ENCODE results near the gene EPHB1. TPM values are rescaled to one million over a fixed set of nuclear protein-coding genes. Genes with fewer than 3 reads are reported as not detected.

The EPHB1 gene
- total RNA-seq, 1 donor from 2014 or later, result 1.8 TPM

- peaks cover 22% of the 10 kb centered on the region for H3K27me3 Mint-ChIP-seq
- DNase-seq (ENCODE audit: low spot score, unreplicated experiment), result no peak
- H3K4me3 Mint-ChIP-seq (ENCODE audit: low read depth), result no peak overlapping the region
- H3K4me1 Mint-ChIP-seq (ENCODE audit: low read depth), result peaks cover 1% of the 10 kb centered on the region
- TF ChIP-seq, protein P1, sequence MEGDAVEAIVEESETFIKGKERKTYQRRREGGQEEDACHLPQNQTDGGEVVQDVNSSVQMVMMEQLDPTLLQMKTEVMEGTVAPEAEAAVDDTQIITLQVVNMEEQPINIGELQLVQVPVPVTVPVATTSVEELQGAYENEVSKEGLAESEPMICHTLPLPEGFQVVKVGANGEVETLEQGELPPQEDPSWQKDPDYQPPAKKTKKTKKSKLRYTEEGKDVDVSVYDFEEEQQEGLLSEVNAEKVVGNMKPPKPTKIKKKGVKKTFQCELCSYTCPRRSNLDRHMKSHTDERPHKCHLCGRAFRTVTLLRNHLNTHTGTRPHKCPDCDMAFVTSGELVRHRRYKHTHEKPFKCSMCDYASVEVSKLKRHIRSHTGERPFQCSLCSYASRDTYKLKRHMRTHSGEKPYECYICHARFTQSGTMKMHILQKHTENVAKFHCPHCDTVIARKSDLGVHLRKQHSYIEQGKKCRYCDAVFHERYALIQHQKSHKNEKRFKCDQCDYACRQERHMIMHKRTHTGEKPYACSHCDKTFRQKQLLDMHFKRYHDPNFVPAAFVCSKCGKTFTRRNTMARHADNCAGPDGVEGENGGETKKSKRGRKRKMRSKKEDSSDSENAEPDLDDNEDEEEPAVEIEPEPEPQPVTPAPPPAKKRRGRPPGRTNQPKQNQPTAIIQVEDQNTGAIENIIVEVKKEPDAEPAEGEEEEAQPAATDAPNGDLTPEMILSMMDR (IDR thresholded peaks at IDR 0.05; ENCODE audit: unreplicated experiment), result no peak
- H3K27ac Mint-ChIP-seq, result no peak overlapping the region
- no peaks in the 10 kb centered on the region for H3K9me3 Mint-ChIP-seq (ENCODE audit: low read depth)
- H3K36me3 Mint-ChIP-seq (ENCODE audit: insufficient read depth), result no peaks in the 10 kb centered on the region
Measured at GRCh38 chr3:134901461-134901860, 106.4 kb downstream of the EPHB1 start.

GRCh38 chr3:134903837-134904236, 108.8 kb downstream of the EPHB1 start:
- Mint-ChIP-seq H3K27ac (no peak overlapping the region), H3K4me3 (ENCODE audit: low read depth) (no peak overlapping the region), H3K27me3 (peaks cover 22% of the 10 kb centered on the region), H3K9me3 (ENCODE audit: low read depth) (no peaks in the 10 kb centered on the region), H3K36me3 (ENCODE audit: insufficient read depth) (no peaks in the 10 kb centered on the region), H3K4me1 (ENCODE audit: low read depth) (no peaks in the 10 kb centered on the region)
- TF ChIP-seq, protein P1 (IDR thresholded peaks at IDR 0.05; ENCODE audit: unreplicated experiment), result no peak
- DNase-seq (ENCODE audit: low spot score, unreplicated experiment), result no peak

DNA sequence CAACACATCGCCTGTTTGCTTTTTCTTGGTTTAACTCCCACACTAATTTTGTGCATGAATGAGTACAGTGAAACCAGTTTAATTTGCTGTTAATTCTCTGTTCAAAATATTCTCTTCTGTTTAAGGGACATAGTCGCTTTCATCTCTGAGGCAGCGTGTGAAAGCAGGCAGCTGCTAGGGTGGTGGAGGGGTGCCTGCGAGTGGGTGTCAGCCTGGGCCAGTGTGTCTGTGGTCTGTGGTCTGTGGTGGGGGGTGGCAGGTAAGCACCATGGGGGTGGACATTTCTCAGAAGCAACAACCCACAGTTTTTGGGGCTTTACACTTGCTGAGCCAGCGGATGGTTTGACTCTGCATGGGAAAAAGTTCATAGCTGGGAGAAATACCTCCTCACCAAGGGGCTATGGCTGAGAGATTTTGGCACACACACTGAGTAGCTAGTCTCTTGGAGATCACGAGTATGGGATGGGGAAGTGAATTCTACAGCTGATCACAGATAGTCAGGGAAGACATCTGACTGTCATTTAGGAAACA, 109.2 kb downstream of the EPHB1 start:
- Mint-ChIP-seq H3K36me3 (ENCODE audit: insufficient read depth) (no peaks in the 10 kb centered on the region), H3K4me3 (ENCODE audit: low read depth) (no peak overlapping the region), H3K9me3 (ENCODE audit: low read depth) (no peaks in the 10 kb centered on the region), H3K27ac (no peak overlapping the region), H3K27me3 (peaks cover 18% of the 10 kb centered on the region), H3K4me1 (ENCODE audit: low read depth) (no peaks in the 10 kb centered on the region)
- TF ChIP-seq, protein P1 (IDR thresholded peaks at IDR 0.05; ENCODE audit: unreplicated experiment), result no peak
- DNase-seq (ENCODE audit: low spot score, unreplicated experiment), result no peak

DNA sequence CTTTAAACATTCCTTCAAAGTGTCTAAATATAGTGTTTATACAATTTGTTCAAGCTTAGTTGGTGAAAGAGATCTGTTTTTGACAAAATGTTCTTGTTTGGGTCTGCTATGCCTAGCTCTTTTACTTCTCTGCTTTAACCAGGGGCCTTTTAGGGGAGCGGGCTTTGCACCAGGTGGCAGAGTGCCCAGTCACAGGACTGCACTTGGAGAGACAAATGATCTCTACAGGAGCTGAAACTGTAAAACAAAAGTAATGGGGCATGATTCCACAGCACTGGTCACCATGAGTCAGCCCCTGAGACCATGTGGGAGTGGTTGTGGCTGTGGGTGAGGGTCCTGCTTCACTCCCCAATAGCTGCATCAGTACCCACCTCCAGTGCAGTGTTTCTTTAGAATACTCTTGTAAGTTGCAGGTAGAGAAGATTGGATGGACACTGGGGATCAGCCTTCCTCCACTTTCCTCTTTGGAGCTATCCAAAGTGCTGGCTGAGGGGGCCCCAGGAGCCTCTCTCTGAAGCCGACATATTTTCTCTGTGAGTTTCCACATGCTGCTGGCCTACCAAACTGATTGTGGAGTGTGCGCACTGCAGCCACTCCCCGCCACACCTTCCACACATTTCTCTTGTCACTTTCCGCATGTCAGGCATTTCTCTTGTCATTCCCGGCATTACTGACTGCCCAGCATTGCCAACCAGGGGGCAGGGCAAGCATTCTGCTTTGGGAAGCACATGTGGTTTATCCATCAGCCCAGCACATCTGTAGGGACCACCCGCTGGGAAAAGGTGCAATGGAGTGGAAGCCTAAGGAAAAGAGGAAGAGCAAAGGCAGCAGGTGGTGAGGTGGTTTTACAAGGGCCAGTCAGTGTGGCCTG, 110.0 kb downstream of the EPHB1 start:
- no peak for DNase-seq (ENCODE audit: low spot score, unreplicated experiment)
- Mint-ChIP-seq H3K9me3 (ENCODE audit: low read depth) (no peaks in the 10 kb centered on the region), H3K4me3 (ENCODE audit: low read depth) (no peak overlapping the region), H3K27ac (peak overlapping the region; percentile 12), H3K36me3 (ENCODE audit: insufficient read depth) (no peaks in the 10 kb centered on the region), H3K27me3 (peaks cover 17% of the 10 kb centered on the region), H3K4me1 (ENCODE audit: low read depth) (no peaks in the 10 kb centered on the region)
- TF ChIP-seq, protein P1 (IDR thresholded peaks at IDR 0.05; ENCODE audit: unreplicated experiment), result no peak

DNA sequence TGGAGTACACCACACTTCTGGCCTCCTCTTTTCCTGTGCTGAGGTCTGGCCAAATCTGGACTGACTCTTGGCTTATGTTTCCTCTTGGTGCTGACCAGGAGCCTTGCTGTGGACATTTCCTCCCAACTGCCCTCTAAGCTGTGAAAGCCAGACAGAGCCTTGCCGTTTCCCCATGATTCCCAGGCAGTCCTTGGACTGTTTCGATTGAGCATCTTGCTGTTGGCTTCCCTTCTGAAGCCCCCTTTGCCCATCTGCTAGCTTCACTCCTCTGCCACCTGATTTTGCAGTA, 110.5 kb downstream of the EPHB1 start:
- no peak overlapping the region for H3K27ac Mint-ChIP-seq
- TF ChIP-seq, protein P1 (IDR thresholded peaks at IDR 0.05; ENCODE audit: unreplicated experiment), result no peak
- peaks cover 17% of the 10 kb centered on the region for H3K27me3 Mint-ChIP-seq
- H3K4me3 Mint-ChIP-seq (ENCODE audit: low read depth), result no peak overlapping the region
- H3K4me1 Mint-ChIP-seq (ENCODE audit: low read depth), result no peaks in the 10 kb centered on the region
- no peaks in the 10 kb centered on the region for H3K36me3 Mint-ChIP-seq (ENCODE audit: insufficient read depth)
- no peak for DNase-seq (ENCODE audit: low spot score, unreplicated experiment)
- no peaks in the 10 kb centered on the region for H3K9me3 Mint-ChIP-seq (ENCODE audit: low read depth)
